AML-193 (cell line): ENCODE measurements around the gene ACY1.

Experiments
- DNase-seq, 2 experiments: peaks; one replicate each; lab custom pipeline; 2025; lab: John Stamatoyannopoulos, UW

ACY1 gene

GRCh38 chr3:51945926-51946705 lies 37.2 kb upstream of the ACY1 start:
- no peak for DNase-seq

DNA sequence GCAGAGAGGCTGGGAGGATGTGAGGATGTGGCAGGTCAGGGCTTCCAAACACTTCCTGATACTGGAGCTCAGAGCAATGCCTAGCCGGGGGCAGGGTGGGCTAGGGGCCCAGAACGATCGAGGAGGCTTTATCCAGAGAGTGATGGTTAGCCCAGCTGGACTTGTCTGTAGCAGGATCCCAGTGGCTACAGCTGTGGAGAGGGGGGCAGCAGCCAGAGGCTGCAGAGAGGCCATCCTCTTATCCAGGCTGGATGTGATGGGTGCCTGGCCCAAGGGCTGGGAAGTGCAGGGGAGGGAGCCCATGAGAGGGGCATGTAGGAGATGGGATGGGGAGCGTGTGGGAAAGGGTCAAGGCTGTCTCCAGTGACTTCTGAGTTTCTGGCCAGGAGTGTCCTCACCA lies 36.5 kb upstream of the ACY1 start:
- DNase-seq = no peak

- DNase-seq = no peak
These were observed 36.0 kb upstream of the ACY1 start for GRCh38 chr3:51947215-51947900.

DNA sequence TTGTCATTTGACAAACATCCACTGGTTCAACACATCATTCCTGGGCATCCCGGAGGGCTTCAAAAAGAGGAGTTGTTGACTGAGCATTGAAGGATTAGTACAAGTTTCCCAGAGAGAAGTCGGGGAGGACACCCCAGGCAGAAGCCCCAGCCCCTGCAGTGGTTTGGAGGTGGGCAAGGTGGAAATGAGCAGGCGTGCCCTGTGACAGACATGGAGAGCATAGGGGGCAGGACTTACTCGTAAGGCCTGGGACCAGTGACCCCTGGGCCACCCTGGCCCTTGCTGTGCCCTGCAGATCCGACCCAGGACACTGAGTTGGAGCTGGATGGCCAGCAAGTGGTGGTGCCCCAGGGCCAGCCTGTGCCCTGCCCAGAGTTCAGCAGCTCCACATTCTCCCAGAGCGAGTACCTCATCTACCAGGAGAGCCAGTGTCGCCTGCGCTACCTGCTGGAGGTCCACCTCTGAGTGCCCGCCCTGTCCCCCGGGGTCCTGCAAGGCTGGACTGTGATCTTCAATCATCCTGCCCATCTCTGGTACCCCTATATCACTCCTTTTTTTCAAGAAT lies 35.2 kb upstream of the ACY1 start:
- DNase-seq = no peak

DNA sequence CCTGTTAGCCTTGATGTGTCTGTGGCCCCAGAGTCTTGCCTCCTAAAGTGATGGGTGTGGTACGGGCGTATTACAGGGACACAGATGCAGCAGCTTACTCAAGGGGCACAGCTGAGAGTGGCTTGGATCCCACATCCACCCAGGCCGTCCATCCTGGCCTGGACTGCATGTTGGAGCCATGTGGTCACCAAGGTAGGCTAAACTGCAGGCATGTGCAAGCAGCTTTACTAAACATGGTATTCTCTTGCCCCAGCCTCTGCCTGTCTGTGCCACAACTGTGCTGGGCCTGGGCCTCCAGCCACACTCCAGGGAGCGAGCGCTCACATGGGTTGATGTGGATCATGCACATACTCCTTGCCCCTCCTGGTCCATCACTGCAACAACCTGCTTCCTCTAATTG lies 34.2 kb upstream of the ACY1 start:
- no peak for DNase-seq

DNA sequence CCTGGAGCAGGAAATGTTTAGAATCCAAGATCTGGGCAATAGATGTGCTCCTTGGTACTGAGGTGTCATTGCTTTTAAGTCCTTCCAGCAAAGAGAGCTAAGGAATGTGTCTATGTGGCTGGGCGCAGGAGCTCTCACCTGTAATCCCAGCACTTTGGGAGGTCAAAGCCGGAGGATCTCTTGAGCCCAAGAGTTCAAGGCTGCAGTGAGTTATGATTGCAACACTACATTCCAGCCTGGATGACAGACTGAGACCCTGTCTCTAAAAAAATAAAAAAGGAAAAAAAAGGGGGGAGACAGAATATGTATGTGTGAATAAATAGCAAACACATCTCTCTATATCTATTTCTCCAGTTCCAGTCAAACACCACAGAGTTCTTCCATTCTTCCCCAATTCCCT lies 32.4 kb upstream of the ACY1 start:
- no peak for DNase-seq

DNA sequence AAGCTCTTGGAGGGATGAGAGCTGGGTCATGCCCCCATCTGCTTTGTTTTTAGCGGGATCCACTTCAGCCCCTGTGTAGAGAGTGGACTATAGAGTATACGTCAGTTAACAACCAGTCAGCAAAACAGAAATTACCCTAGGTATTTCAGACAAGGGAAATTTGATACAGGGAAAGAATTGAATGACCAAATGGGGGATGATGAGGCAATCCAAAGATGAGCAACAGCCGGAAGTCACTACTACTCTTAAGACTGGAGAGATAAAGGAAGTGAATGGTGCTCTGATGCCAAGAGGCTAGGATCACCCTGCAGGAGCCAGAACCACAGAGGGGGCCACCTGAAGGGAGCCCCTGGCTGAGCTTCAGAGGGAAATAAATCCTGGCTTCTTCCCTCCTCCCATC lies 29.9 kb upstream of the ACY1 start:
- peak; percentile 78 to 80 for DNase-seq

- DNase-seq = peak; percentile 82 to 86
These were observed 29.2 kb upstream of the ACY1 start for GRCh38 chr3:51954105-51954504.

GRCh38 chr3:51954713-51955112 lies 28.6 kb upstream of the ACY1 start:
- no peak for DNase-seq

DNA sequence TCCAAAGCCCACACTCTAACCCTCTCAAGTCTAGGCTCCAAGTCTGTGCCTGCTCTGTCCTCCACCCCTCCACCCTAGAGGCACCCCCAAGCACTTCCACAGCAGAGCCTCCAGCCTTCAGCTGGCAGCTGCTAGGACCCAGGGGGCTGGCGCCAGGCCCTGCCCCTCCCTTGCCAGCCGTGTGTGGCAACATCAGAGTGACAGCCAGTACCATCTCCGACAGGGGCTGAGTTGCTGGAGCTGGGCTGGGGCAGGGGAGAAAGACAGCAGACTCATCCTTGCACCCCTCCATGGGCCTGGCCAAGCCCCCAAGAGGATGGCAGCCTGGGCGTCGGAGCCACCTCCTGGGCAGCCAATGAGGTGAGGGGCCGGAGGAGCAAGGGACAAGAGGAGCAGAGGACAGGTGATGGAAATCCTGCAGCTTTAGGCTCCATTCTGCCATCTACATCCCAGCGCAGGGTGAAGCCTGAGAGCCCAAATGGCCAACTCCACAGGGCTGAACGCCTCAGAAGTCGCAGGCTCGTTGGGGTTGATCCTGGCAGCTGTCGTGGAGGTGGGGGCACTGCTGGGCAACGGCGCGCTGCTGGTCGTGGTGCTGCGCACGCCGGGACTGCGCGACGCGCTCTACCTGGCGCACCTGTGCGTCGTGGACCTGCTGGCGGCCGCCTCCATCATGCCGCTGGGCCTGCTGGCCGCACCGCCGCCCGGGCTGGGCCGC lies 28.0 kb upstream of the ACY1 start, which contains the start of gene GPR62:
Gene GPR62 (plus strand): TSS at position 207 of the 718 bp plus-strand sequence. CDS start 272 bp downstream, at position 479.
- no peak for DNase-seq

- no peak for DNase-seq
These were observed 27.2 kb upstream of the ACY1 start for GRCh38 chr3:51955893-51956770.

- DNase-seq = no peak
These were observed 25.7 kb upstream of the ACY1 start for GRCh38 chr3:51957520-51958205.

DNA sequence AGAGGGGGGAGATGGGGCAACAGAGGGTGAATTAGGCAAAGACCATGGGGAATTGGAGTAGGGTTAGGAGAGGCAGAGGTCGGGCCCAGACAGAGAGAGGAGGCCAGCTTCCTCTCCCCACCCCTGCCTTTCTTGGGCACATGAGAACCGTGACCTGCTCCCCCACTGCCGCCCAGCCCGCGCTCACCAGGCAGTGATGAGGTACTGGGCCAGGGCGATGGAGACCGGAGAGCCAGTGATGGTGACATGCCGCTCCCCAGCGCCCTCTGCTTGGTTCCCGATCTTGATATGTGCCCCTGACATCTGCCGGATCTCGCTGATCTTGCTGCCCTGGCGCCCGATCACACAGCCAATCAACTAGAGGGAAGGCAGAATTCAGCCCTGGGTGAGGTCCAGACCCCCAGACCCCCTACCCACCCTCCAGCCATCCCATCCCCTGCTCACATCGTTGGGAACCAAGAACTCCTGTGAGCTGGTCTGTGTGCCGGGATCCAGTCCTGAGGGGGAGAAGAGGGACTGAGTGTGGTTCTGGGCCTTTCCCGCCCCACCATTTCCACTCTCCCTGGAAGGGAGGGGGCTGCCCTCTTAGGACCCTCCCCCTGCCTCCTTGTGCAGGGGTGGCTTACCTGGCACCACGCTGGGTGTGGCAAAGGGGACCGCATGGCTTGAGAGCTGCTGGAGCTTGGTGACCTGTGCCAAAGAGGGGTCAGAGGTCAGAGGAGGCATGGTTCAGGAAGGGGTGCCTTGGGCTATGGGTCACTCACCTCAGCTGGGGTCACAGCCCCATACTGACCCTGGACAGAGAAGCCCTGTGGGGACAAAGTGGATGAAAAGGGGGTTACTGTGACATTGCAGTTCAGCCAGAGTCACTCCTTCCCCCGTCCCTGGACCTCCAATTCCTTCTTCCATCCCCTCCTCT lies 24.5 kb upstream of the ACY1 start:
- no peak for DNase-seq

- no peak for DNase-seq
These were observed 23.7 kb upstream of the ACY1 start for GRCh38 chr3:51959651-51960050.

DNA sequence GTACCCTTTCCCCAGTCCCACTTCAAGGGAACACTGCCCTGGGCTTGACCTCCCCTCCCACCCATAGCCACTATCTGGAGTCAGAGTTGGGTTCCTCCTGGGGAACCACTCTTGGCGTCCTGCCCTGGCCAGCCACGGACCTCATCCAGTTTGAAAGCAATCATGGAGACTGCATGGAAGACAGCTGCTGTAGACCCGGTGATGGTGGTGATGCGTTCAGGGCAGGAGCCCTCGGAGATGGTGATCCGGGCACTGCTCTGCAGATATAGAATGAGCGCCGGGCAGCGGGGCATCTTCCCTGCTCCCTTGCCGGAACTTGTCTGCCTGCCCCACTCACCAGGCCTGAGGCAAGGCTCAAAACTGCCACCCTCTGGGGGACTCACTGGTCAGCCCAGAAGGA lies 22.9 kb upstream of the ACY1 start:
- no peak for DNase-seq

- no peak for DNase-seq
These were observed 22.3 kb upstream of the ACY1 start for GRCh38 chr3:51961011-51961410.

DNA sequence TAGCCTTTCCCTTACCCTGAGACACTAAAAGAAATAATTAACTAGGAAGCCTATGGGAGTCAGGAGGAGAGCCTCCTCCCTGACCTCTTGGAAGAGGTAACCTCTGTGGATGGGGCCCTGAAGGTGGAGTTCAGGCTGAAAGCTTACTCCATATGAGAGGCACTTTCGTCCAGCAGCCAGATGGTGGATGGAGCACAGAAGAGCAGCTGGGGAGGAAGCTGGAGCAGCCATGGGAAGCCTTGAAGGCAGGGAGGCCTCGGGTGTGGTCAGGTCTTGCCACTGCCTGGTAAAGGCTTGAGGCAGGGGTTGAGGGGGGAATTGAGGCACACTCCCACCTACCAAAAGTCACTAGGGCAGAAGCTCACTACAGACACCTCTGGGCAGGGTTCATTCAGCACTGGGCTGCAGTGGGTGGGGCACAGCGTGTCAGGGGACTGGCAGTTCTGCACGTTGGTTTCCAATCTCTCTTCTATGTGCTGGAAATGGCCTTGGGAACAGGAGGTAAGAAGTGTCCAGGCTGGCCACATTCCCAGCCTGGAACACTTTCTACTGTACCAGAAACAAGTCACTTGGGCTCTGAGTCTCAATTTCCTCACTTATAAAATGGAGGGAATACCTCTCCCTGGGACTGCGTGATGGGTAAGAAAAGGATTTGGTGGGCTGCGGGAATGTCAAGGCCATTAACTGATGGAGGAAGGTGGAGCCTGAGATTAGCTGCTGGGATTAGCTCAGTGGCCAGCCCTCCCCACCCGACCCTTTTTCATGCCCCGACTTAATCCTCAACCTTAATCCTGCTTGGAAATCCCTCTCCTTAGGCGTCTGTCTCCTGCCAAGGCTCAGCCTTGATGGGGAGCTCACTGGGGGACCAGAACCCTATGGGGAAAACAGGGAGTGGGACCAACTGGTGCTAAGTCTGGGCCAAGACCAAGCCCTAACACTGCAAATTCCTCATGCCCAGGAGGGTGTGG lies 21.4 kb upstream of the ACY1 start:
- no peak for DNase-seq

DNA sequence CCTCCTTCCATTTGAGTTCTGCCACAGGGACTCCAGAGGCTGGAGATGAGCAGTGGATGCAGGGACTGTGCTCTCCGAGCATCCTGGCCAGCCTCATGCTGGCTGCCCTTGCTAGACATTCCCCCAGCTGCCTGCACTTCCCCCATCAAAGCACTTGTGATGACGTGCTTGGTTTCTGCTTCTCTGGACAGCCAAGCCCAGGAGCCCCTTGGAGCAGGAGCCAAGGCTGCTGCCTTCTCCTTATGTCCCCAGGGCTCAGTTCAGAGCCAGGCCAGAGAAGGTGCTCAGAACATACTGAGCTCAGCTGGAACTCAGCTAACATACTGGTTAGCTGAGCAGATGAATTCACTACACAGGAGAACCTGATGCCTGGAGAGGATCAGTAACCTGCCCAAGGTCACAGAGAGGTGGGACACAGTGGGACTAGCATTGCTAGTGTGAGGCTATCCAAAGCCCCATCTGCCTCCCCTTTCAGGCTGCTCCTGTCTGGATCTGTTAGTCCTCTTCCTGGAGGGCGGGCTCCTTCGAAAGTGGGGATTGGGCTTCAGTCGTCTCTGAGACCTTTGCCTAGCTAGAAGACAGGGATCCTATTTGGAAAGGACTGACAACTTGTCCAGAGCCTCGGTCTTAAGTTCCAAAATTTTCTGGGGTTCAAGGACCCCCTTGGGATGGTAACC lies 20.3 kb upstream of the ACY1 start:
- DNase-seq = no peak
